IMR-90 (cell line): ENCODE measurements around the gene COL17A1. TPM values are rescaled to one million over a fixed set of nuclear protein-coding genes. Genes with fewer than 3 reads are reported as not detected.

Experiments
- ATAC-seq: fragments of 200-7000 bp; cut with Tn5 transposase; 2 replicates; pipeline ENCODE4 v1.9.1; 2020; ENCODE audit warnings: low read depth, mild to moderate bottlenecking, moderate library complexity
- BruUV-seq: library from RNA; stranded (reverse); fragments of 400-500 nt; replicated peaks from 2 replicates; lab custom pipeline; 2021; lab: Mats Ljungman, UMichigan
- CTCF ChIA-PET: fragments of 300-600 bp; formaldehyde crosslinking; extraction: SDS; loops from one replicate; lab custom pipeline; 2021; ENCODE audit warnings: antibody characterized with exemption; lab: Yijun Ruan, JAX
- POLR2A ChIA-PET: fragments of 300-600 bp; sonication (Branson Sonifier 250); formaldehyde crosslinking; loops from one replicate; lab custom pipeline; 2022; ENCODE audit warnings: antibody characterized with exemption; ENCODE audit not compliant: unreplicated experiment; lab: Charles Lee
- DNase-seq: peaks from one replicate; pipeline ENCODE4 v3.0.0; 2013
- H2AFZ ChIP-seq: replicated peaks from 2 replicates; pipeline ENCODE3; 2013; ENCODE audit warnings: low read length, mild to moderate bottlenecking; ENCODE audit not compliant: poor library complexity
- H2AK5ac ChIP-seq: 2 replicates; pipeline ENCODE4 v1.6.1; 2013; ENCODE audit warnings: low read depth, low read length, inconsistent platforms
- H2AK9ac ChIP-seq: replicated peaks from 2 replicates; pipeline ENCODE3; 2013; ENCODE audit warnings: mild to moderate bottlenecking, low read depth, low read length, moderate library complexity; ENCODE audit not compliant: poor library complexity
- H2BK120ac ChIP-seq: 2 replicates; pipeline ENCODE4 v1.6.1; 2013; ENCODE audit warnings: low read depth, low read length, inconsistent platforms
- H2BK15ac ChIP-seq: 3 replicates; pipeline ENCODE4 v1.6.1; 2013; ENCODE audit warnings: low read depth, low read length, inconsistent platforms
- H2BK20ac ChIP-seq: 2 replicates; pipeline ENCODE4 v1.6.1; 2013; ENCODE audit warnings: low read depth, mild to moderate bottlenecking, inconsistent platforms, low read length, moderate library complexity
- H2BK5ac ChIP-seq: 2 replicates; pipeline ENCODE4 v1.6.1; 2013; ENCODE audit warnings: mild to moderate bottlenecking, low read depth, low read length, inconsistent platforms; ENCODE audit not compliant: poor library complexity, severe bottlenecking
- H3K14ac ChIP-seq: replicated peaks from 2 replicates; pipeline ENCODE4 v1.6.1; 2013; ENCODE audit warnings: low read depth, low read length, inconsistent platforms
- H3K18ac ChIP-seq: 2 replicates; pipeline ENCODE4 v1.6.1; 2013; ENCODE audit warnings: low read depth, low read length, control low read depth
- H3K23ac ChIP-seq: 2 replicates; pipeline ENCODE4 v1.6.1; 2013; ENCODE audit warnings: low read depth, low read length, inconsistent platforms
- H3K27ac ChIP-seq: 2 replicates; pipeline ENCODE4 v1.5.1; 2013; ENCODE audit warnings: mild to moderate bottlenecking, control low read depth, low read length; ENCODE audit not compliant: insufficient read depth
- H3K27me3 ChIP-seq: 2 replicates; pipeline ENCODE4 v1.6.1; 2013; ENCODE audit warnings: low read length; ENCODE audit not compliant: control insufficient read depth, insufficient read depth
- H3K36me3 ChIP-seq: 2 replicates; pipeline ENCODE4 v1.6.1; 2013; ENCODE audit warnings: low read length, mixed read lengths; ENCODE audit not compliant: control insufficient read depth, insufficient read depth
- H3K4ac ChIP-seq: 2 replicates; pipeline ENCODE4 v1.6.1; 2013; ENCODE audit warnings: low read depth, low read length, inconsistent platforms
- H3K4me1 ChIP-seq: 2 replicates; pipeline ENCODE4 v1.6.1; 2013; ENCODE audit warnings: low read length, mixed read lengths; ENCODE audit not compliant: control insufficient read depth, insufficient read depth
- H3K4me2 ChIP-seq: 2 replicates; pipeline ENCODE4 v1.6.1; 2013; ENCODE audit warnings: low read depth, mild to moderate bottlenecking, control low read depth, low read length, moderate library complexity
- H3K4me3 ChIP-seq: 2 replicates; pipeline ENCODE4 v1.5.1; 2013; ENCODE audit warnings: low read depth, mild to moderate bottlenecking, control low read depth, low read length, moderate library complexity; ENCODE audit not compliant: insufficient read depth
- H3K56ac ChIP-seq: 2 replicates; pipeline ENCODE4 v1.6.1; 2013; ENCODE audit warnings: low read length, inconsistent platforms; ENCODE audit not compliant: insufficient read depth; ENCODE audit errors: extremely low read depth
- H3K79me1 ChIP-seq, 2 experiments: 2 replicates each; pipeline ENCODE4 v1.6.1; 2013; ENCODE audit warnings: low read length in 2 of 2, inconsistent platforms in 1 of 2, low read depth in 1 of 2
- H3K9ac ChIP-seq: 2 replicates; pipeline ENCODE4 v1.6.1; 2013; ENCODE audit warnings: low read depth, low read length, control low read depth
- H3K9me1 ChIP-seq: 2 replicates; pipeline ENCODE4 v1.6.1; 2013; ENCODE audit warnings: low read length, inconsistent platforms; ENCODE audit not compliant: insufficient read depth
- H3K9me3 ChIP-seq: 2 replicates; pipeline ENCODE4 v1.6.1; 2013; ENCODE audit warnings: low read length; ENCODE audit not compliant: control insufficient read depth, insufficient read depth
- H4K20me1 ChIP-seq: 2 replicates; pipeline ENCODE4 v1.6.1; 2013; ENCODE audit warnings: low read length, inconsistent platforms; ENCODE audit not compliant: insufficient read depth
- H4K5ac ChIP-seq: 2 replicates; pipeline ENCODE4 v1.6.1; 2013; ENCODE audit warnings: mild to moderate bottlenecking, low read depth, low read length, control low read depth
- H4K8ac ChIP-seq, 2 experiments: 2 replicates each; pipeline ENCODE4 v1.6.1; 2013; ENCODE audit warnings: low read depth in 2 of 2, low read length in 2 of 2, control low read depth in 1 of 2, inconsistent platforms in 1 of 2
- H4K91ac ChIP-seq: 2 replicates; pipeline ENCODE4 v1.6.1; 2013; ENCODE audit warnings: low read depth, low read length, inconsistent platforms; ENCODE audit not compliant: insufficient read depth
- BHLHE40 ChIP-seq: fragments of 150-350 bp; IDR thresholded peaks from 2 replicates; pipeline ENCODE4 v1.6.1; 2016; ENCODE audit warnings: mild to moderate bottlenecking, low read depth, low read length
- CTCF ChIP-seq: conservative IDR thresholded peaks from 2 replicates; pipeline ENCODE4 v1.5.1; 2012; ENCODE audit warnings: mild to moderate bottlenecking, low read depth, low read length, improper control_type of control experiment
- ELK1 ChIP-seq: fragments of 150-350 bp; IDR thresholded peaks from 2 replicates; pipeline ENCODE4 v1.6.1; 2016; ENCODE audit warnings: low read depth, mild to moderate bottlenecking, low read length, moderate library complexity, borderline replicate concordance
- MXI1 ChIP-seq: IDR thresholded peaks from 2 replicates; pipeline ENCODE4 v1.6.1; 2012; ENCODE audit warnings: low read depth, mild to moderate bottlenecking, low read length, moderate library complexity, borderline replicate concordance
- POLR2A ChIP-seq: IDR thresholded peaks from 2 replicates; pipeline ENCODE4 v1.6.1; 2012; ENCODE audit warnings: mild to moderate bottlenecking, low read depth, low read length
- RCOR1 ChIP-seq: IDR thresholded peaks from 2 replicates; pipeline ENCODE4 v1.6.1; 2012; ENCODE audit warnings: mild to moderate bottlenecking, low read length, improper control_type of control experiment; ENCODE audit not compliant: insufficient replicate concordance
- SMC3 ChIP-seq: fragments of 150-350 bp; IDR thresholded peaks from 2 replicates; pipeline ENCODE4 v1.6.1; 2016; ENCODE audit warnings: low read depth, mild to moderate bottlenecking, antibody characterized with exemption, low read length, moderate library complexity
- WGBS, 2 experiments: methylation state at CpG; one replicate each; pipeline versions ENCODE4 v1.1.5 to v1.1.7; 2013; ENCODE audit warnings: missing lambda C conversion rate in 2 of 2; ENCODE audit not compliant: insufficient read length in 1 of 2; ENCODE audit errors: extremely low coverage in 2 of 2; 5-methylcytosine and 5-hydroxymethylcytosine counted together
- dilution Hi-C: fragments of 300-500 bp; cut with HindIII; formaldehyde crosslinking; loops from one replicate; pipeline ENCODE4 v1.14.3; 2018; ENCODE audit warnings: low sequenced_read_pairs; ENCODE audit not compliant: unreplicated experiment
- in situ Hi-C: fragments of 300-500 bp; cut with MboI; formaldehyde crosslinking; loops from 3 replicates; pipeline ENCODE4 v1.14.3; 2019; ENCODE audit warnings: low sequenced_read_pairs, inconsistent platforms, mixed read lengths
- intact Hi-C: fragments of 100-400 bp; cut with micrococcal nuclease; formaldehyde crosslinking; loops from 2 replicates; pipeline ENCODE4 v1.10.0; 2022
- polyA plus RNA-seq, 3 experiments: library from polyadenylated mRNA; depleted of rRNA; stranded (reverse); fragments of >200 nt; gene quantifications; 2 replicates each; pipeline ENCODE4 v1.2.3, GENCODE V29; 2012; ENCODE audit warnings: low replicate concordance in 1 of 3
- total RNA-seq: library from RNA; depleted of rRNA; stranded (reverse); fragments of >200 nt; gene quantifications from 2 replicates; pipeline ENCODE4 v1.2.3, GENCODE V29; 2012

COL17A1 gene
- total and polyA plus RNA-seq, 2 of the 4 experiments (the other 2 are of a cell fraction) = 0.14 to 0.18 TPM

GRCh38 chr10:104101902-104102301 lies 16.2 kb upstream of the COL17A1 start:
- Histone ChIP-seq H2AK9ac (no peak overlapping the region), H4K91ac (no peak overlapping the region), H2BK15ac (0 out of 3 replicates have a peak overlapping the region, but pooled peaks have one; percentile 54), H3K18ac (no peak overlapping the region), H3K27ac (no peak overlapping the region), H2BK120ac (no peak overlapping the region), H3K23ac (no peak overlapping the region), H3K9ac (no peak overlapping the region), H4K8ac (no peak overlapping the region), H3K9me3 (no peaks in the 10 kb centered on the region), H3K56ac (no peak overlapping the region), H2AFZ (no peak overlapping the region), H3K4me2 (no peak overlapping the region), H3K4me3 (no peak overlapping the region), H3K9me1 (peaks cover 3% of the 10 kb centered on the region; the same call in 1 of the 2 replicates), H3K4ac (no peak overlapping the region), H2BK5ac (no peak overlapping the region), H3K14ac (no peak overlapping the region), H3K27me3 (no peaks in the 10 kb centered on the region), H4K5ac (no peak overlapping the region), H3K36me3 (no peaks in the 10 kb centered on the region), H2BK20ac (no peak overlapping the region), H2AK5ac (no peak overlapping the region; the same call in 1 of the 2 replicates), H3K79me1 (no peaks in the 10 kb centered on the region), H4K20me1 (no peaks in the 10 kb centered on the region), H3K4me1 (peaks cover 2% of the 10 kb centered on the region; the same call in 1 of the 2 replicates)
- DNase-seq (no peak), ATAC-seq (no peak)
- ChIA-PET CTCF (no interaction called here), POLR2A (interaction anchor here (0.6 kb wide), 1 partner anchor 72 kb away, joined by 5 read pairs; no protein-coding TSS in a partner anchor)
- 80% methylated on average over 1 of the region's 1 CpG; no CpG with 5 or more reads in 1 of the 2 experiments for WGBS, 2 experiments
- no TSS peak for BruUV-seq
- in situ Hi-C loops (no loop called here), intact Hi-C loops (no loop called here), dilution Hi-C loops (no loop called here)
- TF ChIP-seq CTCF (no peak), BHLHE40 (no peak), SMC3 (no peak), ELK1 (no peak), RCOR1 (no peak), MXI1 (no peak), POLR2A (no peak)
